ENCODE data around the gene NFATC1.

The NFATC1 gene

DNA sequence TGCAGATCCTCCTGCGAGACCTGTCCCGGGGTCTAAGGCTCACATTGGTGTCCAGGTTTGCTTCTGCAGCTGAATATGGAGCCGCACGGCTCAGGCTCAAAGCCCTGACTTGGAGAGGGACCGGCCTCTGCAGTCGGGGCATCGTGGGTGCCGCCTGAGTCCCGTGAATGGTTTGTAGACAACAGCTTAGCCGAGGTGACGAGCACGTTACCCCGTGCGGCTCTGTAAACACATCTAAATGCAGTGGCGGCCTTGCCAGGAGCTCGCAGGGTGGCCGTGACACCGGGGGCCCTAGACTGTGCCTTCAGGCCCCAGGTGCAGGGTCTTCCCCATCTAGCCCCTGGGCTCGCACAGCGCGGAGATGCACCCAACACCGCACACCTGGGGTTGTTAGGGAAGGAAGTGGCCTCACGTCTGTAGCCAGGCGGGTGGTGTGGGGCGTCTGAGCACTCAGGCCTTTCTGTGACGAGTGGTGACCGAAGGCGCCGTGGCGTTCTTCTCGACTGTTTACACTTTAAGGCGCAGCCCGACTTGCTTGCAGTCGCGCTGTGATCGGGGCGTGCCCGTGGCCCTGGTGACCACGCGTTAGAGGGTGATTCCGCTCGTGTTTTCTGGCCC, 91.6 kb downstream of the NFATC1 start:
- in situ Hi-C loops (cut with HindIII; ENCODE audit: low sequenced_read_pairs): no loop called here
- TF ChIP-seq, protein P1, sequence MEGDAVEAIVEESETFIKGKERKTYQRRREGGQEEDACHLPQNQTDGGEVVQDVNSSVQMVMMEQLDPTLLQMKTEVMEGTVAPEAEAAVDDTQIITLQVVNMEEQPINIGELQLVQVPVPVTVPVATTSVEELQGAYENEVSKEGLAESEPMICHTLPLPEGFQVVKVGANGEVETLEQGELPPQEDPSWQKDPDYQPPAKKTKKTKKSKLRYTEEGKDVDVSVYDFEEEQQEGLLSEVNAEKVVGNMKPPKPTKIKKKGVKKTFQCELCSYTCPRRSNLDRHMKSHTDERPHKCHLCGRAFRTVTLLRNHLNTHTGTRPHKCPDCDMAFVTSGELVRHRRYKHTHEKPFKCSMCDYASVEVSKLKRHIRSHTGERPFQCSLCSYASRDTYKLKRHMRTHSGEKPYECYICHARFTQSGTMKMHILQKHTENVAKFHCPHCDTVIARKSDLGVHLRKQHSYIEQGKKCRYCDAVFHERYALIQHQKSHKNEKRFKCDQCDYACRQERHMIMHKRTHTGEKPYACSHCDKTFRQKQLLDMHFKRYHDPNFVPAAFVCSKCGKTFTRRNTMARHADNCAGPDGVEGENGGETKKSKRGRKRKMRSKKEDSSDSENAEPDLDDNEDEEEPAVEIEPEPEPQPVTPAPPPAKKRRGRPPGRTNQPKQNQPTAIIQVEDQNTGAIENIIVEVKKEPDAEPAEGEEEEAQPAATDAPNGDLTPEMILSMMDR (IDR thresholded peaks at IDR 0.05; ENCODE audit: low read depth, low read length, missing control alignments): no peak
- no peak for DNase-seq (ENCODE audit: low read depth)
- no peak overlapping the region for H3K4me3 ChIP-seq (ENCODE audit: low read depth, low read length)

DNA sequence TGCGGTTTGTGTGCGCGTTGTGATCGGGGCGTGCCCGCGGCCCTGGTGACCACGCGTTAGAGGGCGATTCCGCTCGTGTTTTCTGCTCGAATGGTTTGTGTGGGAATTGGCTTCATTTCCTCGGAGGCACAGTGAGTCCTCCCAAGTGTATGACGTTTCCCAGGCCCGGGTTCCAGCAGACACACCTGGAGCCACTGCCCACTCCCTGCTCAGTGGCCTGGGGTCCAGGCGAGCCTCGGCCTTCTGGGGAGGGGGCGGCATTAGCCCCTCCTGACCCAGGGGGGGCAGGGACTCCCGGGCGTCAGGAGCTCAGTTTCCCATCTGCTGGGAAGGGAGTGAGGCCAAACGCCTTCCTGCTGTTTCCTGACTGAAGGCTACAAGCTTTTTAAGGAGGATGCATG, 92.1 kb downstream of the NFATC1 start:
- TF ChIP-seq, protein P1 (IDR thresholded peaks at IDR 0.05; ENCODE audit: low read depth, low read length, missing control alignments): no peak
- DNase-seq (ENCODE audit: low read depth): no peak
- no peak overlapping the region for H3K4me3 ChIP-seq (ENCODE audit: low read depth, low read length)
- in situ Hi-C loops (cut with HindIII; ENCODE audit: low sequenced_read_pairs): no loop called here

DNA sequence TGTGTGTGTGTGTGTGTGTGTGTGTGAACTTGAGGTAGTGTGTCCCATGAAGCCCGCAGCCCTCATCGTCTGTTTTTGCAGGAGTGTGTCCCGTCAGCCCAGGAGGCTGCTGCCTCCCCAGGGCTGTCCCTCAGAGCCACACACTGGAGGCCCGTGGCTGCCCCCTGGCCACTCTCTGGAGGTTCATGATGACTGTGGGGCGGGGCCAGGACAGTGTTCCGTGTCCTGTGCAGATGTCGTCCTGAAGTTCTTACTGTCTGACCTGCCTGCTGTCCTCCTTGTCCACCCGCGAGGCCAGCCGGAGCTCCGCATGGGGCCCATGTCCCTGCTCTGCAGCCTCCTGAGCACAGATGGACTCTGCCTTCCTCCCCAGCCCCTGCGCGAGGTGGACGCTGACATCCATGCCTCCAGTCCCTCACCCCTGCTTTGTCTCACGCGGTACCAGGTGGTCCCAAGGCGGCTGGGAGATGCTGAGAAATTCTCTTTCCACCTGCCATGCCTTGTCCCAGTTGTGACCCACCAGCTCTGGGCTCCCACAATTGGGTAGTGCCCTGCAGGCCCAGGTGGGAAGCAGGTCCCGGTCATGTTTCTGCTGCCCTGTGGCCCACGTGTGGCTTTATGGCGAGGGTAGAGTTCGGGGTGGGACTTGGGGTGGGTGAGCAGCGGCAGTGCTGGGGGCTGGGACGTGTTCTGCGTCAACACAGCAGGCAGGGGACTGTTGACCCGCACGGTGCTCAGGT, 92.8 kb downstream of the NFATC1 start:
- no peak overlapping the region for H3K4me3 ChIP-seq (ENCODE audit: low read depth, low read length)
- DNase-seq (ENCODE audit: low read depth): no peak
- TF ChIP-seq, protein P1 (IDR thresholded peaks at IDR 0.05; ENCODE audit: low read depth, low read length, missing control alignments): no peak
- in situ Hi-C loops (cut with HindIII; ENCODE audit: low sequenced_read_pairs): no loop called here

DNA sequence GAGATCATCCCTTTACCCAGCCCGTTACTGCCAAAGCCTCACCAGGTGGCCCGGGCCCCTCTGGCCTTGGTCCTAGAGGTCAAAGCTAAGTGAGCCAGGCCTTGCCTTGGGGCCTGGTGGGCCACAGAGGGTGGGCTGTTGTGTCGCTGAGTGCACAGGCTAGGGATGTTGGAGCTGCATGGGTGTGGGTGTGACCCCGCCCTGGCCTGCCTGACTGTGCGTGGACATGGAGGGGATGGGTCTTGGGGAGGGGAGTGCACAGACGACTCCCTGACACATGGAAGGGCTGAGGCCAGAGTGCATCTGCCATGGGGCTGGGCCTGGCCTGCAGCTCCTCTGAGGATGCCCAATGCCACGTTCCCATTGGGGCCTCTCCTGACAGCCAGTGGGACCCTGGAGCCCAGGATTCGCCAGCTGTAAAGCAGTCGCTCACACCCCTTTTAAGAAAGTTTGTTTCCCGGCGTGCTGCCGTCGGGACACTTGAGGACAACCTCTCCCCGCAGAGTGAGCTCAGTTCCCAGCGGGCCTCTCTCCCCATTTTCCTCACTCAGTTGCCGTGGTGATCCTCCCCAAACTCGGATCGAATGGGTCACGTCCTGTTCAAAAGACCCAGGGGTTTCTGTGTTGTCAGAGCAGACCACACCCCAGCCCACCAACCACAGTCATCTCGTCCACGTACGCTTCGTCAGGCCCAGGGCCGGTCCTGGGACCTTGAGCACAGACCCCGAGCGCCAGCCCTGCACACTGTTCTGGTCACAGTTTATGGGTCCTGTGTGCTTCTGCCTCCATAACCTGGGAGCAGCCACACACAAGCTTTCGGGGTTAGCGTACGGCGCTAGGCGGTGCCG, 93.5 kb downstream of the NFATC1 start:
- in situ Hi-C loops (cut with HindIII; ENCODE audit: low sequenced_read_pairs): no loop called here
- TF ChIP-seq, protein P1 (IDR thresholded peaks at IDR 0.05; ENCODE audit: low read depth, low read length, missing control alignments): no peak
- DNase-seq (ENCODE audit: low read depth): no peak
- no peak overlapping the region for H3K4me3 ChIP-seq (ENCODE audit: low read depth, low read length)

DNA sequence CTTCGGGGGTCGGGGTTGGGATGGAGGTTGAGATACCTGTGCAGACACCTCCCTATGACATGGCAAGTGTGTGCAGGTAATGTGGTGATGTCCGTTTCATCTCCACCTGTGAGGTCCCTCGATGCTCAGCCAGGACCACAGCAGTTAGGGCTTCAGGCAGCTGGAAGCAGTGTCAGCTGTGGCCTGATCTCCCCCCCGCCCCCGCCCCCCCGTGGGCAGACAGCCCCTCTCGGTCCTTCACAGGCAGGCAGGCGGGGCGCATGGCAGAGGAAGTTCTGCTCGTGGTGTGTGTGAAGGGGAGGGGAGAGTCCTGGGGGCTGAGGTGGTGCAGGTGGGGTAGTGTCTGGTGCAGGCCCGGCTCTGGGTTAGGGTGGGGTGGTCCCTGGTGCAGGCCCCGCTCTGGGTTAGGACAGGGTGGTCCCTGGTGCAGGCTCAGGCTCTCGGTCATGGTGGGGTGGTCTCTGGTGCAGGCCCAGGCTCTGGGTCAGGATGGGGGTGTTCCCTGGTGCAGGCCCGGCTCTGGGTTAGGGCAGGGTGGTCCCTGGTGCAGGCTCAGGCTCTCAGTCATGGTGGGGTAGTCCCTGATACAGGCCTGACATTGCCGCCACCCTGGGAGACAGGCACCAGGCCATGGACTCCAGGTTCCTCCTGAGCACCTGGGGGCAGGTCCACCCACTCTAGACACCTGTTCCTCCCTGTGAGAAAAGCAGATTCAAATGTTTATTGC, 94.3 kb downstream of the NFATC1 start:
- no peak for DNase-seq (ENCODE audit: low read depth)
- in situ Hi-C loops (cut with HindIII; ENCODE audit: low sequenced_read_pairs): no loop called here
- no peak overlapping the region for H3K4me3 ChIP-seq (ENCODE audit: low read depth, low read length)
- TF ChIP-seq, protein P1 (IDR thresholded peaks at IDR 0.05; ENCODE audit: low read depth, low read length, missing control alignments): no peak

DNA sequence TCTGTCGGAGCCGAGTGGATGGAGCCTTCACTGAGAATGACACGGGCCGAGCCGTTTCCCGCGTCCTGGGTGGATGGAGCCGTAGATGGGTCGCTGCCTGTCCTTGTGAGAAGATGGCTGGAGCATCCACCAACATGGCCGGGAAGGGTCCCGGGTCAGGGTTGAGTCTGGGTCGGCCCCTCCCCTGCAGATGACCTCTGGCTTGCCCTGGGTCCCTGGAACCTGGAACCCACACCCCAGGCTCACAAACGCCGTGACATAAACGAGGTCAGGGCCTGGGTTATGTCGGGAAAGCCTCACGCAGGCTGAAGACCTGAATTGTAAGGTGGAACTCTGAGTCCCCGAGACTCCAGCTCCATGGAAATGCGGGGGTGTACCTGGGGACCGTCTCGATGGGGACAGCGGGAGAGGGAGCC, 94.9 kb downstream of the NFATC1 start:
- in situ Hi-C loops (cut with HindIII; ENCODE audit: low sequenced_read_pairs): no loop called here
- no peak for DNase-seq (ENCODE audit: low read depth)
- TF ChIP-seq, protein P1 (IDR thresholded peaks at IDR 0.05; ENCODE audit: low read depth, low read length, missing control alignments): no peak
- H3K4me3 ChIP-seq (ENCODE audit: low read depth, low read length): no peak overlapping the region

Measured in astrocyte of the cerebellum (primary cell).